ENCODE data around the gene PPHLN1.

DNA sequence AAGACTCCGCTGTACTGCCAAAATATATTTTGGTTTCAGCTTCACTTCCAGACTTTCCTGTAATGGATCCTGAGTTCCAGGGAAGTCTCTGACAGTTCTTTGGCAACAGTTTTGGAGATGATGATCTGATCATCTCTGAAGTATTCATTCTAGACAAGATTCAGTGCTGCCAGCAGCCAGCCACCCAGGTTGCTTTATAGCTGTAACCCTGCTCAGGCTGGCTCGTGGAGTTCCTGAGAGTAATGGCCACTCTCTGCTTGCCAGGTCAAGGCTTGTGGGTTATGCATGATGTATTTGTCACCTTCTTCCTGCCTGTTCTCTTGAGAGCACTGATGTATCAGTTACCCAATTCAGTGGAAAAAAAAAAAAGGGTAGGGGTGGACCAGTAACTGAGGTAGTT lies 124.3 kb downstream of the PPHLN1 start:
- TF ChIP-seq, protein P1, sequence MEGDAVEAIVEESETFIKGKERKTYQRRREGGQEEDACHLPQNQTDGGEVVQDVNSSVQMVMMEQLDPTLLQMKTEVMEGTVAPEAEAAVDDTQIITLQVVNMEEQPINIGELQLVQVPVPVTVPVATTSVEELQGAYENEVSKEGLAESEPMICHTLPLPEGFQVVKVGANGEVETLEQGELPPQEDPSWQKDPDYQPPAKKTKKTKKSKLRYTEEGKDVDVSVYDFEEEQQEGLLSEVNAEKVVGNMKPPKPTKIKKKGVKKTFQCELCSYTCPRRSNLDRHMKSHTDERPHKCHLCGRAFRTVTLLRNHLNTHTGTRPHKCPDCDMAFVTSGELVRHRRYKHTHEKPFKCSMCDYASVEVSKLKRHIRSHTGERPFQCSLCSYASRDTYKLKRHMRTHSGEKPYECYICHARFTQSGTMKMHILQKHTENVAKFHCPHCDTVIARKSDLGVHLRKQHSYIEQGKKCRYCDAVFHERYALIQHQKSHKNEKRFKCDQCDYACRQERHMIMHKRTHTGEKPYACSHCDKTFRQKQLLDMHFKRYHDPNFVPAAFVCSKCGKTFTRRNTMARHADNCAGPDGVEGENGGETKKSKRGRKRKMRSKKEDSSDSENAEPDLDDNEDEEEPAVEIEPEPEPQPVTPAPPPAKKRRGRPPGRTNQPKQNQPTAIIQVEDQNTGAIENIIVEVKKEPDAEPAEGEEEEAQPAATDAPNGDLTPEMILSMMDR (IDR thresholded peaks at IDR 0.05; ENCODE audit: borderline replicate concordance, extremely low read depth, low read length, poor library complexity, severe bottlenecking): no peak
- TF ChIP-seq EZH2 (IDR thresholded peaks at IDR 0.05; ENCODE audit: borderline replicate concordance, low read depth, low read length, severe bottlenecking): no peak

All from DND-41 (cell line).